Tibial artery (tissue), 4 donors: ENCODE results near the gene SNW1.
A peak's percentile ranks its signal among the peaks of the same experiment; 100 is the strongest.
"Not testable (repeated sequence)": the region's sequence is repeated elsewhere in the genome, so short reads cannot be mapped to it uniquely, and the experiment has no call there.

Source experiments
- DNase-seq, 2 donors: peaks; one replicate each; pipeline ENCODE4 v3.0.0-alpha.2; 2019
- H3K27ac ChIP-seq, 2 donors: fragments of 200-600 bp; sonication (generic) in 1 of 2; 1 replicate in 1 of 2; 2 replicates in 1 of 2; pipeline ENCODE4 v1.5.1; 2018 to 2019; ENCODE audit warnings: mild to moderate bottlenecking in 1 of 2
- H3K27me3 ChIP-seq, 2 donors: fragments of 200-600 bp; sonication (generic) in 1 of 2; one replicate each; pipeline versions ENCODE4 v1.5.1 to v1.6.0; 2016 to 2019
- H3K36me3 ChIP-seq, 3 donors: fragments of 200-600 bp; sonication (generic) in 2 of 3; one replicate each; pipeline ENCODE4 v1.5.1; 2016 to 2019; ENCODE audit warnings: mild to moderate bottlenecking in 2 of 3
- H3K4me1 ChIP-seq, 4 donors: fragments of 200-600 bp; sonication (generic) in 2 of 4; 1 replicate in 3 of 4; 2 replicates in 1 of 4; pipeline ENCODE4 v1.5.1; 2016 to 2019
- H3K4me3 ChIP-seq, 2 donors: fragments of 200-600 bp; sonication (generic) in 1 of 2; 1 replicate in 1 of 2; 2 replicates in 1 of 2; pipeline ENCODE4 v1.5.1; 2018 to 2019; ENCODE audit warnings: mild to moderate bottlenecking in 2 of 2
- H3K9me3 ChIP-seq, 3 donors: fragments of 200-600 bp; sonication (generic) in 1 of 3; one replicate each; pipeline ENCODE4 v1.5.1; 2016 to 2019
- intact Hi-C: fragments of 100-400 bp; cut with DNase I; formaldehyde crosslinking; loops from one replicate; pipeline ENCODE4 v1.15.0; 2023; ENCODE audit warnings: low total_unique reads
- TF ChIP-seq, protein P1 (sequence below), 2 experiments: fragments of 200-600 bp in 1 of 2; fragments of 450-650 bp in 1 of 2; IDR thresholded peaks; one replicate each; pipeline ENCODE4 v1.5.1; 2017 to 2019; ENCODE audit warnings: antibody characterized with exemption in 2 of 2, mild to moderate bottlenecking in 1 of 2, moderate library complexity in 1 of 2

SNW1 gene

GRCh38 chr14:77763316-77763715, 2.4 kb upstream of the SNW1 start:
- Histone ChIP-seq H3K4me1 (peaks cover 0 to 27% (median 18%) of the 10 kb centered on the region in 4 donors), H3K27ac (no peak overlapping the region), H3K4me3 (no peak overlapping the region), H3K27me3 (no peaks in the 10 kb centered on the region), H3K9me3 (no peaks in the 10 kb centered on the region), H3K36me3 (no peaks in the 10 kb centered on the region)
- TF ChIP-seq, protein P1, sequence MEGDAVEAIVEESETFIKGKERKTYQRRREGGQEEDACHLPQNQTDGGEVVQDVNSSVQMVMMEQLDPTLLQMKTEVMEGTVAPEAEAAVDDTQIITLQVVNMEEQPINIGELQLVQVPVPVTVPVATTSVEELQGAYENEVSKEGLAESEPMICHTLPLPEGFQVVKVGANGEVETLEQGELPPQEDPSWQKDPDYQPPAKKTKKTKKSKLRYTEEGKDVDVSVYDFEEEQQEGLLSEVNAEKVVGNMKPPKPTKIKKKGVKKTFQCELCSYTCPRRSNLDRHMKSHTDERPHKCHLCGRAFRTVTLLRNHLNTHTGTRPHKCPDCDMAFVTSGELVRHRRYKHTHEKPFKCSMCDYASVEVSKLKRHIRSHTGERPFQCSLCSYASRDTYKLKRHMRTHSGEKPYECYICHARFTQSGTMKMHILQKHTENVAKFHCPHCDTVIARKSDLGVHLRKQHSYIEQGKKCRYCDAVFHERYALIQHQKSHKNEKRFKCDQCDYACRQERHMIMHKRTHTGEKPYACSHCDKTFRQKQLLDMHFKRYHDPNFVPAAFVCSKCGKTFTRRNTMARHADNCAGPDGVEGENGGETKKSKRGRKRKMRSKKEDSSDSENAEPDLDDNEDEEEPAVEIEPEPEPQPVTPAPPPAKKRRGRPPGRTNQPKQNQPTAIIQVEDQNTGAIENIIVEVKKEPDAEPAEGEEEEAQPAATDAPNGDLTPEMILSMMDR (IDR thresholded peaks at IDR 0.05), result no peak
- DNase-seq, result no peak
- intact Hi-C loops, result loop anchor here (2.0 kb wide), 1 partner anchor 35 kb away; no protein-coding TSS in a partner anchor

- Histone ChIP-seq H3K27me3 (no peaks in the 10 kb centered on the region), H3K4me3 (peak overlapping the region; percentile 80 to 90), H3K9me3 (no peaks in the 10 kb centered on the region), H3K36me3 (peaks cover 0 to 3% (median 0%) of the 10 kb centered on the region in 3 donors), H3K27ac (peak overlapping the region; percentile 95 to 97), H3K4me1 (peaks cover 0 to 45% (median 21%) of the 10 kb centered on the region in 4 donors)
- TF ChIP-seq, protein P1 (IDR thresholded peaks at IDR 0.05), result no peak
- intact Hi-C loops, result no loop called here
- peak; percentile 55 to 73 for DNase-seq
These were observed 412 bp upstream of the SNW1 start for GRCh38 chr14:77761205-77761931.

- no peaks in the 10 kb centered on the region for H3K9me3 ChIP-seq
- intact Hi-C loops, result loop anchor here (5.0 to 10.0 kb wide), 2 partner anchors 46 to 492 kb away; partner anchors contain the start of genes ALKBH1 and SLIRP
- H3K27me3 ChIP-seq, result no peaks in the 10 kb centered on the region
- no peak overlapping the region for H3K27ac ChIP-seq
- peaks cover 57 to 65% (median 58%) of the 10 kb centered on the region in 3 donors for H3K36me3 ChIP-seq
- no peak overlapping the region for H3K4me3 ChIP-seq
- no peak for DNase-seq
- H3K4me1 ChIP-seq, result peaks cover 0 to 14% (median 6%) of the 10 kb centered on the region in 4 donors
- TF ChIP-seq, protein P1 (IDR thresholded peaks at IDR 0.05), result no peak
These were observed 8.0 kb downstream of the SNW1 start for GRCh38 chr14:77752799-77753516.

DNA sequence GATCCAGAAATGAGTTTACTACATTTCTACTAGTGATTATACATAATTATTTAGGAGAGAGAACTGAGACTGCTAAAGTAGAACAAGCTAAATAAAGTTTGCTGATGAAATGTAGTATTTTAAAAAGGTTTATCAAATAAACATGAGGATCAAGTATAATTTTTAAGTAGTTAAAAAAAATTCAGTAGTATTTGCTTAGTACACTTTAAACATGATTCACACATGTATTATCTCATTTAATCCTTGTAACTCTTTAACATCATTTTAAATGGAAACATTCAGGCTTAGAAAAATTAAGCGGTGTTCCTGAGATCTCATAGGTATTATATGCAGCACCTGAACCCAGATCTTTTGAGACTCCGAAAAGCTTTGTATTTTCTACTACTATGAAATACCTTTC, 8.7 kb downstream of the SNW1 start:
- DNase-seq, result no peak
- Histone ChIP-seq H3K36me3 (peaks cover 57 to 72% (median 65%) of the 10 kb centered on the region in 3 donors), H3K4me1 (peaks cover 0 to 8% (median 3%) of the 10 kb centered on the region in 4 donors), H3K9me3 (no peaks in the 10 kb centered on the region), H3K27me3 (no peaks in the 10 kb centered on the region), H3K4me3 (no peak overlapping the region), H3K27ac (no peak overlapping the region)
- intact Hi-C loops, result loop anchor here (5.0 to 10.0 kb wide), 2 partner anchors 45 to 493 kb away; partner anchors contain the start of genes ALKBH1 and SLIRP
- TF ChIP-seq, protein P1 (IDR thresholded peaks at IDR 0.05), result no peak

DNA sequence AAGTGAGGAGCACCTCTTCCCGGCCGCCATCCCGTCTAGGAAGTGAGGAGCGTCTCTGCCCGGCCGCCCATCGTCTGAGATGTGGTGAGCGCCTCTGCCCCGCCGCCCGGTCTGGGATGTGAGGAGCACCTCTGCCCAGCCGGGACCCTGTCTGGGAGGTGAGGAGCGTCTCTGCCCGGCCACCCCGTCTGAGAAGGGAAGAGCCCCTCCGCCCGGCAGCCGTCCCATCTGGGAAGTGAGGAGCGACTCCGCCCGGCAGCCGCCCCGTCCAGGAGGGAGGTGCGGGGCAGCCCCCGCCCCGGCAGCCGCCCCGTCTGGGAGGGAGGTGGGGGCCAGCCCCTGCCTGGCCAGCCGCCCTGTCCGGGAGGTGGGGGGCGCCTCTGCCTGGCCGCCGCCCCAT, 13.5 kb downstream of the SNW1 start:
- H3K27ac ChIP-seq, H3K4me3 ChIP-seq, intact Hi-C loops, H3K4me1 ChIP-seq, H3K9me3 ChIP-seq, H3K27me3 ChIP-seq, DNase-seq: not testable (repeated sequence)
- H3K36me3 ChIP-seq, result peaks cover 35 to 77% (median 62%) of the 10 kb centered on the region in 3 donors
